K562 (cell line): Measurements from ENCODE around the gene HDAC1. TPM values are rescaled to one million over a fixed set of nuclear protein-coding genes. Genes with fewer than 3 reads are reported as not detected.

Experiments used
- ESRRB ChIP-seq: fragments of 250-450 bp; sonication (Bioruptor Pico); IDR thresholded peaks from 2 replicates; pipeline ENCODE4 v1.5.0; 2020; ENCODE audit warnings: mild to moderate bottlenecking, moderate library complexity, borderline replicate concordance
- NCOR1 ChIP-seq: fragments of 450-650 bp; IDR thresholded peaks from 2 replicates; pipeline ENCODE4 v1.6.1; 2016; ENCODE audit warnings: mild to moderate bottlenecking, moderate library complexity
- ZBED1 ChIP-seq: IDR thresholded peaks from 2 replicates; pipeline ENCODE4 v1.6.1; 2014
- ZNF347 ChIP-seq: fragments of 450-650 bp; formaldehyde crosslinking; IDR thresholded peaks from 2 replicates; pipeline ENCODE4 v1.4.0; 2020; ENCODE audit warnings: low read depth, mild to moderate bottlenecking, moderate library complexity
- polyA plus RNA-seq, 8 experiments: library from polyadenylated mRNA; depleted of rRNA in 4 of 8; stranded (reverse) in 5 of 8; unstranded in 3 of 8; fragments of >200 nt; fragmentation: Nextera tagmentation in 2 of 8; fragmentation: Illumina TruSeq in 1 of 8; extraction: Ambion mirVana in 2 of 8; extraction: Trizol in 1 of 8; gene quantifications; 2 replicates each; pipeline versions ENCODE4 v1.2.1 to v1.2.3, GENCODE V29; 2011 to 2014; ENCODE audit warnings: inconsistent platforms in 1 of 8, missing spikeins in 1 of 8
- total RNA-seq, 7 experiments: library from RNA; depleted of rRNA in 6 of 7; stranded (reverse); fragments of >200 nt in 6 of 7; fragmentation: Illumina TruSeq in 2 of 7; extraction: Trizol in 2 of 7; gene quantifications; 2 replicates each; pipeline versions ENCODE4 v1.2.1 to v1.2.3, GENCODE V29; 2011 to 2021; ENCODE audit warnings: low replicate concordance in 1 of 7
- TF ChIP-seq, protein P1 (sequence below): fragments of 450-650 bp; IDR thresholded peaks from 2 replicates; pipeline ENCODE4 v1.6.1; 2017; ENCODE audit warnings: antibody characterized with exemption, mild to moderate bottlenecking
- TF ChIP-seq, protein P2 (sequence below): sonication (generic); formaldehyde crosslinking; IDR thresholded peaks from 2 replicates; pipeline ENCODE4 v1.8.0; 2022; ENCODE audit warnings: missing genetic modification reagents, mild to moderate bottlenecking, borderline replicate concordance
- TF ChIP-seq, protein P3 (sequence below): fragments of 250-450 bp; sonication (Bioruptor Pico); IDR thresholded peaks from 2 replicates; pipeline ENCODE4 v1.4.0; 2020
- TF ChIP-seq, protein P4 (sequence below): fragments of 450-650 bp; IDR thresholded peaks from 2 replicates; pipeline ENCODE4 v1.6.1; 2018; ENCODE audit warnings: mild to moderate bottlenecking, low read depth; ENCODE audit not compliant: partially characterized antibody
- TF ChIP-seq, protein P5 (sequence below): sonication (generic); formaldehyde crosslinking; IDR thresholded peaks from 2 replicates; pipeline ENCODE4 v1.8.1; 2023; ENCODE audit warnings: mild to moderate bottlenecking, missing genetic modification reagents

Gene HDAC1
- total and polyA plus RNA-seq, 9 of the 15 experiments (the other 6 are each of a cell fraction or from before 2014, with no cell fraction given) = 169 to 384 (median 193) TPM

DNA sequence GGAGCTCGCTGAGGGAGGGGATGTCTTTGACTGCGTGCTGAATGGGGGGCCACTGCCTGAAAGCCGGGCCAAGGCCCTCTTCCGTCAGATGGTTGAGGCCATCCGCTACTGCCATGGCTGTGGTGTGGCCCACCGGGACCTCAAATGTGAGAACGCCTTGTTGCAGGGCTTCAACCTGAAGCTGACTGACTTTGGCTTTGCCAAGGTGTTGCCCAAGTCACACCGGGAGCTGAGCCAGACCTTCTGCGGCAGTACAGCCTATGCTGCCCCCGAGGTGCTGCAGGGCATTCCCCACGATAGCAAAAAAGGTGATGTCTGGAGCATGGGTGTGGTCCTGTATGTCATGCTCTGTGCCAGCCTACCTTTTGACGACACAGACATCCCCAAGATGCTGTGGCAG is 71.8 kb downstream of the HDAC1 start (continued):
- TF ChIP-seq, protein P1, sequence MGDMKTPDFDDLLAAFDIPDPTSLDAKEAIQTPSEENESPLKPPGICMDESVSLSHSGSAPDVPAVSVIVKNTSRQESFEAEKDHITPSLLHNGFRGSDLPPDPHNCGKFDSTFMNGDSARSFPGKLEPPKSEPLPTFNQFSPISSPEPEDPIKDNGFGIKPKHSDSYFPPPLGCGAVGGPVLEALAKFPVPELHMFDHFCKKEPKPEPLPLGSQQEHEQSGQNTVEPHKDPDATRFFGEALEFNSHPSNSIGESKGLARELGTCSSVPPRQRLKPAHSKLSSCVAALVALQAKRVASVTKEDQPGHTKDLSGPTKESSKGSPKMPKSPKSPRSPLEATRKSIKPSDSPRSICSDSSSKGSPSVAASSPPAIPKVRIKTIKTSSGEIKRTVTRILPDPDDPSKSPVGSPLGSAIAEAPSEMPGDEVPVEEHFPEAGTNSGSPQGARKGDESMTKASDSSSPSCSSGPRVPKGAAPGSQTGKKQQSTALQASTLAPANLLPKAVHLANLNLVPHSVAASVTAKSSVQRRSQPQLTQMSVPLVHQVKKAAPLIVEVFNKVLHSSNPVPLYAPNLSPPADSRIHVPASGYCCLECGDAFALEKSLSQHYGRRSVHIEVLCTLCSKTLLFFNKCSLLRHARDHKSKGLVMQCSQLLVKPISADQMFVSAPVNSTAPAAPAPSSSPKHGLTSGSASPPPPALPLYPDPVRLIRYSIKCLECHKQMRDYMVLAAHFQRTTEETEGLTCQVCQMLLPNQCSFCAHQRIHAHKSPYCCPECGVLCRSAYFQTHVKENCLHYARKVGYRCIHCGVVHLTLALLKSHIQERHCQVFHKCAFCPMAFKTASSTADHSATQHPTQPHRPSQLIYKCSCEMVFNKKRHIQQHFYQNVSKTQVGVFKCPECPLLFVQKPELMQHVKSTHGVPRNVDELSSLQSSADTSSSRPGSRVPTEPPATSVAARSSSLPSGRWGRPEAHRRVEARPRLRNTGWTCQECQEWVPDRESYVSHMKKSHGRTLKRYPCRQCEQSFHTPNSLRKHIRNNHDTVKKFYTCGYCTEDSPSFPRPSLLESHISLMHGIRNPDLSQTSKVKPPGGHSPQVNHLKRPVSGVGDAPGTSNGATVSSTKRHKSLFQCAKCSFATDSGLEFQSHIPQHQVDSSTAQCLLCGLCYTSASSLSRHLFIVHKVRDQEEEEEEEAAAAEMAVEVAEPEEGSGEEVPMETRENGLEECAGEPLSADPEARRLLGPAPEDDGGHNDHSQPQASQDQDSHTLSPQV = no peak
- TF ChIP-seq ZNF347 (CRISPR knock-in tag) = no peak
- TF ChIP-seq, protein P2, sequence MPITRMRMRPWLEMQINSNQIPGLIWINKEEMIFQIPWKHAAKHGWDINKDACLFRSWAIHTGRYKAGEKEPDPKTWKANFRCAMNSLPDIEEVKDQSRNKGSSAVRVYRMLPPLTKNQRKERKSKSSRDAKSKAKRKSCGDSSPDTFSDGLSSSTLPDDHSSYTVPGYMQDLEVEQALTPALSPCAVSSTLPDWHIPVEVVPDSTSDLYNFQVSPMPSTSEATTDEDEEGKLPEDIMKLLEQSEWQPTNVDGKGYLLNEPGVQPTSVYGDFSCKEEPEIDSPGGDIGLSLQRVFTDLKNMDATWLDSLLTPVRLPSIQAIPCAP (CRISPR knock-in tag) = no peak
- TF ChIP-seq, protein P3, sequence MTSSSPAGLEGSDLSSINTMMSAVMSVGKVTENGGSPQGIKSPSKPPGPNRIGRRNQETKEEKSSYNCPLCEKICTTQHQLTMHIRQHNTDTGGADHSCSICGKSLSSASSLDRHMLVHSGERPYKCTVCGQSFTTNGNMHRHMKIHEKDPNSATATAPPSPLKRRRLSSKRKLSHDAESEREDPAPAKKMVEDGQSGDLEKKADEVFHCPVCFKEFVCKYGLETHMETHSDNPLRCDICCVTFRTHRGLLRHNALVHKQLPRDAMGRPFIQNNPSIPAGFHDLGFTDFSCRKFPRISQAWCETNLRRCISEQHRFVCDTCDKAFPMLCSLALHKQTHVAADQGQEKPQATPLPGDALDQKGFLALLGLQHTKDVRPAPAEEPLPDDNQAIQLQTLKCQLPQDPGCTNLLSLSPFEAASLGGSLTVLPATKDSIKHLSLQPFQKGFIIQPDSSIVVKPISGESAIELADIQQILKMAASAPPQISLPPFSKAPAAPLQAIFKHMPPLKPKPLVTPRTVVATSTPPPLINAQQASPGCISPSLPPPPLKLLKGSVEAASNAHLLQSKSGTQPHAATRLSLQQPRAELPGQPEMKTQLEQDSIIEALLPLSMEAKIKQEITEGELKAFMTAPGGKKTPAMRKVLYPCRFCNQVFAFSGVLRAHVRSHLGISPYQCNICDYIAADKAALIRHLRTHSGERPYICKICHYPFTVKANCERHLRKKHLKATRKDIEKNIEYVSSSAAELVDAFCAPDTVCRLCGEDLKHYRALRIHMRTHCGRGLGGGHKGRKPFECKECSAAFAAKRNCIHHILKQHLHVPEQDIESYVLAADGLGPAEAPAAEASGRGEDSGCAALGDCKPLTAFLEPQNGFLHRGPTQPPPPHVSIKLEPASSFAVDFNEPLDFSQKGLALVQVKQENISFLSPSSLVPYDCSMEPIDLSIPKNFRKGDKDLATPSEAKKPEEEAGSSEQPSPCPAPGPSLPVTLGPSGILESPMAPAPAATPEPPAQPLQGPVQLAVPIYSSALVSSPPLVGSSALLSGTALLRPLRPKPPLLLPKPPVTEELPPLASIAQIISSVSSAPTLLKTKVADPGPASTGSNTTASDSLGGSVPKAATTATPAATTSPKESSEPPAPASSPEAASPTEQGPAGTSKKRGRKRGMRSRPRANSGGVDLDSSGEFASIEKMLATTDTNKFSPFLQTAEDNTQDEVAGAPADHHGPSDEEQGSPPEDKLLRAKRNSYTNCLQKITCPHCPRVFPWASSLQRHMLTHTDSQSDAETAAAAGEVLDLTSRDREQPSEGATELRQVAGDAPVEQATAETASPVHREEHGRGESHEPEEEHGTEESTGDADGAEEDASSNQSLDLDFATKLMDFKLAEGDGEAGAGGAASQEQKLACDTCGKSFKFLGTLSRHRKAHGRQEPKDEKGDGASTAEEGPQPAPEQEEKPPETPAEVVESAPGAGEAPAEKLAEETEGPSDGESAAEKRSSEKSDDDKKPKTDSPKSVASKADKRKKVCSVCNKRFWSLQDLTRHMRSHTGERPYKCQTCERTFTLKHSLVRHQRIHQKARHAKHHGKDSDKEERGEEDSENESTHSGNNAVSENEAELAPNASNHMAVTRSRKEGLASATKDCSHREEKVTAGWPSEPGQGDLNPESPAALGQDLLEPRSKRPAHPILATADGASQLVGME (CRISPR knock-in tag) = no peak
- TF ChIP-seq NCOR1 = no peak
- TF ChIP-seq ZBED1 = no peak
- no peak for TF ChIP-seq ESRRB (CRISPR knock-in tag)
- TF ChIP-seq, protein P4, sequence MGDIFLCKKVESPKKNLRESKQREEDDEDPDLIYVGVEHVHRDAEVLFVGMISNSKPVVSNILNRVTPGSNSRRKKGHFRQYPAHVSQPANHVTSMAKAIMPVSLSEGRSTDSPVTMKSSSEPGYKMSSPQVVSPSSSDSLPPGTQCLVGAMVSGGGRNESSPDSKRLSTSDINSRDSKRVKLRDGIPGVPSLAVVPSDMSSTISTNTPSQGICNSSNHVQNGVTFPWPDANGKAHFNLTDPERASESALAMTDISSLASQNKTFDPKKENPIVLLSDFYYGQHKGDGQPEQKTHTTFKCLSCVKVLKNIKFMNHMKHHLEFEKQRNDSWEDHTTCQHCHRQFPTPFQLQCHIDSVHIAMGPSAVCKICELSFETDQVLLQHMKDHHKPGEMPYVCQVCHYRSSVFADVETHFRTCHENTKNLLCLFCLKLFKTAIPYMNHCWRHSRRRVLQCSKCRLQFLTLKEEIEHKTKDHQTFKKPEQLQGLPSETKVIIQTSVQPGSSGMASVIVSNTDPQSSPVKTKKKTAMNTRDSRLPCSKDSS = no peak
- TF ChIP-seq, protein P5, sequence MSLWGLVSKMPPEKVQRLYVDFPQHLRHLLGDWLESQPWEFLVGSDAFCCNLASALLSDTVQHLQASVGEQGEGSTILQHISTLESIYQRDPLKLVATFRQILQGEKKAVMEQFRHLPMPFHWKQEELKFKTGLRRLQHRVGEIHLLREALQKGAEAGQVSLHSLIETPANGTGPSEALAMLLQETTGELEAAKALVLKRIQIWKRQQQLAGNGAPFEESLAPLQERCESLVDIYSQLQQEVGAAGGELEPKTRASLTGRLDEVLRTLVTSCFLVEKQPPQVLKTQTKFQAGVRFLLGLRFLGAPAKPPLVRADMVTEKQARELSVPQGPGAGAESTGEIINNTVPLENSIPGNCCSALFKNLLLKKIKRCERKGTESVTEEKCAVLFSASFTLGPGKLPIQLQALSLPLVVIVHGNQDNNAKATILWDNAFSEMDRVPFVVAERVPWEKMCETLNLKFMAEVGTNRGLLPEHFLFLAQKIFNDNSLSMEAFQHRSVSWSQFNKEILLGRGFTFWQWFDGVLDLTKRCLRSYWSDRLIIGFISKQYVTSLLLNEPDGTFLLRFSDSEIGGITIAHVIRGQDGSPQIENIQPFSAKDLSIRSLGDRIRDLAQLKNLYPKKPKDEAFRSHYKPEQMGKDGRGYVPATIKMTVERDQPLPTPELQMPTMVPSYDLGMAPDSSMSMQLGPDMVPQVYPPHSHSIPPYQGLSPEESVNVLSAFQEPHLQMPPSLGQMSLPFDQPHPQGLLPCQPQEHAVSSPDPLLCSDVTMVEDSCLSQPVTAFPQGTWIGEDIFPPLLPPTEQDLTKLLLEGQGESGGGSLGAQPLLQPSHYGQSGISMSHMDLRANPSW = no peak
